Esophagus muscularis mucosa (tissue), 4 donors: Measurements from ENCODE around the gene IQCM.

Experiments
- CTCF ChIP-seq, 3 experiments: fragments of 200-600 bp in 2 of 3; fragments of 450-650 bp in 1 of 3; sonication (generic) in 2 of 3; IDR thresholded peaks; one replicate each; pipeline ENCODE4 v1.5.1; 2017 to 2019; ENCODE audit warnings: antibody characterized with exemption in 3 of 3, mild to moderate bottlenecking in 2 of 3, moderate library complexity in 1 of 3
- EP300 ChIP-seq: sonication (generic); formaldehyde crosslinking; IDR thresholded peaks from one replicate; pipeline ENCODE4 v1.6.1; 2017; ENCODE audit warnings: antibody characterized with exemption
- POLR2A ChIP-seq: fragments of 450-650 bp; IDR thresholded peaks from one replicate; pipeline ENCODE4 v1.6.1; 2017; ENCODE audit warnings: antibody characterized with exemption, moderate library complexity, mild to moderate bottlenecking, low read depth
- POLR2AphosphoS5 ChIP-seq, 2 donors: sonication (generic); formaldehyde crosslinking; IDR thresholded peaks; one replicate each; pipeline ENCODE4 v1.6.1; 2017; ENCODE audit warnings: antibody characterized with exemption in 2 of 2

GRCh38 chr4:149638073-149638472, 177.6 kb downstream of the IQCM start:
- TF ChIP-seq POLR2A: no peak
- no peak for TF ChIP-seq CTCF (IDR thresholded peaks at IDR 0.05)
- TF ChIP-seq EP300: no peak
- no peak for TF ChIP-seq POLR2AphosphoS5 (IDR thresholded peaks at IDR 0.05)
